ENCODE data around the gene CCKAR.

- no peak for TF ChIP-seq EP300 (IDR thresholded peaks at IDR 0.05)
- no peak for TF ChIP-seq POLR2A (IDR thresholded peaks at IDR 0.05; ENCODE audit: low read depth)
- TF ChIP-seq, protein P1, sequence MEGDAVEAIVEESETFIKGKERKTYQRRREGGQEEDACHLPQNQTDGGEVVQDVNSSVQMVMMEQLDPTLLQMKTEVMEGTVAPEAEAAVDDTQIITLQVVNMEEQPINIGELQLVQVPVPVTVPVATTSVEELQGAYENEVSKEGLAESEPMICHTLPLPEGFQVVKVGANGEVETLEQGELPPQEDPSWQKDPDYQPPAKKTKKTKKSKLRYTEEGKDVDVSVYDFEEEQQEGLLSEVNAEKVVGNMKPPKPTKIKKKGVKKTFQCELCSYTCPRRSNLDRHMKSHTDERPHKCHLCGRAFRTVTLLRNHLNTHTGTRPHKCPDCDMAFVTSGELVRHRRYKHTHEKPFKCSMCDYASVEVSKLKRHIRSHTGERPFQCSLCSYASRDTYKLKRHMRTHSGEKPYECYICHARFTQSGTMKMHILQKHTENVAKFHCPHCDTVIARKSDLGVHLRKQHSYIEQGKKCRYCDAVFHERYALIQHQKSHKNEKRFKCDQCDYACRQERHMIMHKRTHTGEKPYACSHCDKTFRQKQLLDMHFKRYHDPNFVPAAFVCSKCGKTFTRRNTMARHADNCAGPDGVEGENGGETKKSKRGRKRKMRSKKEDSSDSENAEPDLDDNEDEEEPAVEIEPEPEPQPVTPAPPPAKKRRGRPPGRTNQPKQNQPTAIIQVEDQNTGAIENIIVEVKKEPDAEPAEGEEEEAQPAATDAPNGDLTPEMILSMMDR (IDR thresholded peaks at IDR 0.05): no peak
- no peak for TF ChIP-seq POLR2AphosphoS5 (IDR thresholded peaks at IDR 0.05)
These were observed 34.7 kb downstream of the CCKAR start for GRCh38 chr4:26455571-26455970.

Measured in esophagus muscularis mucosa (tissue), 4 donors.